Measurements from ENCODE around the gene RTKN. TPM values are rescaled to one million over a fixed set of nuclear protein-coding genes. Genes with fewer than 3 reads are reported as not detected.

Gene RTKN
- total RNA-seq, 1 experiment from 2014 or later = 87.1 TPM

- Histone ChIP-seq H2BK120ac (ENCODE audit: low read depth, low read length, poor library complexity, severe bottlenecking) (no peak overlapping the region), H3K79me1 (ENCODE audit: insufficient read depth, low read depth, low read length, poor library complexity, severe bottlenecking) (no peaks in the 10 kb centered on the region), H3K18ac (ENCODE audit: insufficient read length, low read depth, low read length) (no peak overlapping the region), H2BK5ac (ENCODE audit: insufficient read length, low read length) (no peak overlapping the region), H2AK5ac (ENCODE audit: insufficient read length, low read length) (no peak overlapping the region), H2BK20ac (ENCODE audit: low read depth, low read length, poor library complexity, severe bottlenecking) (no peak overlapping the region), H3K4me2 (ENCODE audit: insufficient read depth, insufficient read length, low read length) (no peak overlapping the region), H2BK12ac (ENCODE audit: insufficient read length, low read depth, low read length) (no peak overlapping the region), H3K23me2 (ENCODE audit: insufficient read length, low read depth, low read length, poor library complexity, severe bottlenecking) (no peaks in the 10 kb centered on the region), H4K5ac (ENCODE audit: insufficient read length, low read depth, low read length) (no peak overlapping the region), H3K79me2 (ENCODE audit: insufficient read depth, low read length) (no peaks in the 10 kb centered on the region), H3K56ac (ENCODE audit: insufficient read length, low read depth, low read length) (no peak overlapping the region), H3K9me3 (ENCODE audit: control insufficient read depth, low read depth, low read length) (no peaks in the 10 kb centered on the region), H3K4ac (ENCODE audit: low read depth, low read length) (no peak overlapping the region), H3K4me1 (ENCODE audit: insufficient read depth, low read length) (no peaks in the 10 kb centered on the region), H3T11ph (ENCODE audit: low read length) (no peak overlapping the region), H2BK15ac (ENCODE audit: low read depth, low read length) (no peak overlapping the region), H4K8ac (replicated peaks; ENCODE audit: insufficient read length, low read depth, low read length) (no peak overlapping the region), H3K14ac (ENCODE audit: insufficient read depth, low read length) (no peak overlapping the region), H3K27me3 (ENCODE audit: insufficient read depth, low read length) (no peaks in the 10 kb centered on the region), H4K20me1 (ENCODE audit: control insufficient read depth, insufficient read depth, insufficient read length) (no peaks in the 10 kb centered on the region), H3K9ac (ENCODE audit: extremely low read depth, insufficient read length, low read length) (no peak overlapping the region), H3K27ac (ENCODE audit: insufficient read length, low read depth, low read length) (no peak overlapping the region), H2AFZ (ENCODE audit: low read length) (no peak overlapping the region), H4K91ac (ENCODE audit: insufficient read length, low read depth, low read length) (no peak overlapping the region), H3K23ac (ENCODE audit: insufficient read length, low read depth, low read length) (no peak overlapping the region)
- Mint-ChIP-seq H3K36me3 (ENCODE audit: insufficient read depth in 1 of 3, low read depth in 3 of 3) (no peaks in the 10 kb centered on the region; a peak in 1 of 7 replicates), H3K4me1 (peaks cover 0 to 14% of the 10 kb centered on the region in 2 experiments; a peak in 2 of 4 replicates), H3K27ac (no peak overlapping the region; a peak in 1 of 7 replicates), H3K27me3 (ENCODE audit: low read depth) (peaks cover 13% of the 10 kb centered on the region), H3K4me3 (no peak overlapping the region), H3K9me3 (no peaks in the 10 kb centered on the region)
- TF ChIP-seq CTCF (conservative IDR thresholded peaks at IDR 0.05) = no peak
- no CpG with 5 or more reads among the region's 19 CpGs for WGBS (ENCODE audit: extremely low coverage, insufficient read length, low lambda C conversion rate)
- no peak for DNase-seq
These were observed 27.3 kb downstream of the RTKN start for GRCh38 chr2:74414441-74414840.
